Left lobe of liver (tissue), 2 donors: ENCODE results near the gene PPP1R15A. TPM values are rescaled to one million over a fixed set of nuclear protein-coding genes. Genes with fewer than 3 reads are reported as not detected.
"Not testable (repeated sequence)": the region's sequence is repeated elsewhere in the genome, so short reads cannot be mapped to it uniquely, and the experiment has no call there.

Source experiments
- ATAC-seq: fragments of 200-7000 bp; cut with Tn5 transposase; one replicate; pipeline ENCODE4 v1.9.1; 2020; ENCODE audit warnings: mild to moderate bottlenecking, moderate library complexity
- DNase-seq: peaks from one replicate; pipeline ENCODE4 v3.0.0-alpha.2; 2020; ENCODE audit warnings: low spot score
- total RNA-seq: library from RNA; stranded (reverse); gene quantifications from one replicate; pipeline ENCODE4 v1.2.1, GENCODE V29; 2021
- donor health status: DM: no; HTN: no; CAD: no; lungs with moderate emphysema.
- donor health status: DM: no; HTN: yes; CAD: no.

The PPP1R15A gene
- total RNA-seq, 1 donor from 2014 or later, result 5.7 TPM

DNA sequence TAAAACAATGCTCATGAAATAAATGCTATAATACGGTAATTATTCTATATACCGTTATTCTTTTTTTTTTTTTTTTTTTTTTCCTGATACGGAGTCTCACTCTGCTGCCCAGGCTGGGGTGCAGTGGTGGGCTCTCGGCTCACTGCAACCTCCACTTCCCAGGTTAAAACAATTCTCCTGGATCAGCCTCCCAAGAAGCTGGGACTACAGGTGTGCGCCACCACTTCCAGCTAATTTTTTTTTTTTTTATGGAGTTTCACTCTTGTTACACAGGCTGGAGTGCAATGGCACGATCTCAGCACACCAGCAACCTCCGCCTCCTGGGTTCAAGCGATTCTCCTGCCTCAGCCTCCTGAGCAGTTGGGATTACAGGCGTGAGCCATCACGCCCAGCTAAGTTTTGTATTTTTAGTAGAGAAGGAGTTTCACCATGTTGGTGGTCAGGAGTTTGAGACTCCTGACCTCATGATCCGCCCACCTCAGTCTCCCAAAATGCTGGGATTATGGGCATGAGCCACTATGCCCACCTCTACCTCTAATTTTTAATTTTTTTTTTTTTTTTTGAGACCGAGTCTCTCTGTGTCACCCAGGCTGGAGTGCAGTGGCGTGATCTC, 6.9 kb downstream of the PPP1R15A start:
- no peak for ATAC-seq
- no peak for DNase-seq

DNA sequence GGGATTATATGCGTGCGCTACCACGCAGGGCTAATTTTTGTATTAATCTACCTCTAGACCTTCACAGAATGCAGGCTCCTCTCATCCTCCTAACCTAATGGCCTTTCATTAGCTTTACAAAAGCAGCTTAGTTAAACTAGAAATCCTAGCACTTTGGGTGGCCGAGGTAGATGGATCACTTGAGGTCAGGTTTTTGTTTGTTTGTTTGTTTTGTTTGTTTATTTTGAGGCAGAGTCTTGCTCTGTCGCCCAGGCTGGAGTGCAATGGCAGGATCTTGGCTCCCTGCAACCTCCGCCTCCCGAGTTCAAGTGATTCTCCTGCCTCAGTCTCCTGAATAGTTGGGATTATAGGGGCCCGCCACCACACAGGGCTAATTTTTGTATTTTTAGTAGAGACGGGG, 7.5 kb downstream of the PPP1R15A start:
- not testable (repeated sequence) for DNase-seq, ATAC-seq

DNA sequence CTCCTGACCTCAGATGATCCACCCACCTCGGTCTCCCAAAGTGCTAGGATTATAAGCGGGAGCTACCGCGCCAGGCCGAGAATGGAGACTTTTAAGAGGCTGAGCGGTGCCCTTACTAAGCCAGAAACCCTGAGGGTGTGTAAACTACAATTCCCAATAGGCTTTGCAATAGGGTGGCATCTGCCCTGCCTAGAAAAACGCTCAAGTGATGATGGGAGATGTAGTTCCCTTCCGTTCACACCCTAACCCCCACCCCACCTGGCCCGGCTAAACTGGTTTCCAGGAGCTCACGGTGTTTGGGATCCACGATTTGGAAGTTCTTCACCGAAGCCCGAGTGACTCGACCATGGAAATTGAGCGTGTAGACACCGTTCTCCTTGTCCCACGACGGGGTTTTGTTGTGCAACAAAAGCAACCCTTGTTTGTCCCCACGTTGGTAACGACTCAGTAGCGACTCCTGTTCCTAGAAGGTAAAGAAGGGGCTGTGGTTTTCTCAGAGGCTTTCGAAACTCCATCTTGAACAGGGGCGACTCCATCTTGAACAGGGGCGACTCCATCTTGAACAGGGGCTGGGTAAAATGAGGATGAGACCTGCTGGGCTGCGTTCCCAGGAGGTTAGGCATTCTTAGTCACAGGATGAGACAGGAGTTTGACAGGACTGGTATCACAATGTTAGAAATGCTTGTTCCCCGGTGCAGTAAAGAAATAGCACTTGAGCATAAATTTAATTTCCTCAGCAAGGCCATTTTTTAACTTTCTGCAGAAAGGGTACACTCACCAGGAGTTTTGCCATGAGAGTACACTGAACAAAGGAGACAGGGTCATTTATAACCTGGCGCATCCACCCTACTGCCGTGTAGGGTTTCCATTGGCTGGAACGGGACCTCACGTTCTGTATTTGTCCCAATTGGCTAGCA, 9.8 kb downstream of the PPP1R15A start:
- ATAC-seq (peak; percentile 91), DNase-seq (no peak)

DNA sequence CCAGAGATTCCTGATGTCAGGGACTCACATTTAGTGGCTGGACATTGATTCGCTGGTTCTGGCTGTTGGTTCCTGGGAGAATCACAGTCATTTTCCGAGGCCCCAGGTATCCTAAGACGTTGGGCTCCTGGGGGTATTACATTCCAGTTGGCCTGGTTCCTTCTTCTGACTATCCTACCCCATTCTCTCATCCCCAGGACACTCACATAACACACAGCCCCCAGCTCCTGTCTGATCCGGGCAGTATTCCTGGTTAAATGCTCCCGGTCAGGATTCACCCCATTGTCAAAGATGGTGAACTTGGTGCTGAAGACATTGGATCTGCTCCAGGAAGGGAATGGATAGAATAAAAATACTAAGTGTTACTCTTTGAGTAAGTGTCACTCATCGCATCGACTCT, 11.5 kb downstream of the PPP1R15A start:
- ATAC-seq (no peak), DNase-seq (no peak)

DNA sequence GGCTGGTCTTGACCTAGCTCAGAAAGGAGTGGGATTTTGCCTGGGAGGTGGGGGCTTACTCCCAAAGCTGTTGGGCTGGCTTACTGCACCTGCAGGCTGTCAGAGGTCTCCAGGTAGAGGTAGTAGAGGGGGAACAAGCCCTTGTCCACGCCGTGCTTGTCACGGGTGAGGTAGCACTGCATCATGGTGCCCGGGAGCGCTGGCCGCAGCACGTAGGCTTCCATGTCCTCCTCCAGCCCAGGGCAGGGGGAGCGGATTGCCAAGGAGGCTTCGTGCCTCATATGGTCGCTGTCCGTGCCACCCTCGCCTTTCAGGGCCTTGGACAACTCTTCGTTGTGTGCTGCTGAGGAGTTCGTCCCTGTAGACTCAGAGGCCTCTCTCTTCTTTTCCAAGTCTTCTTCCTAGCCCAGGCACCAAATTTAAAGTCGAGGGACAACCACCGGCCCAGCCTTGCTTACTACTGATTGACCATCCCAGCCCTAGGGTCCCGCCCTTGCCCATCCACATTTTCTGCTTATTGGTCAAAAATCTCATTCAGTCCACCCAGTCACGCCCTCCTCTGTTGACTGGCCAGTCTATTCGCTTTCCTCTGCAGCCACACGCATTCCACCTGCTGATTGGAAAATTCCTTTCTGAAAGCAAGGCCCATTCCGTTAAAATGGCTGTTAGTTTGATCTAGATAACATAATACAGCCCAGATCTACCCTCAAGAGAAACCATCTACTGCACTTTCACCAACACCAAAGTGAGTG, 15.8 kb downstream of the PPP1R15A start:
- DNase-seq, result no peak
- ATAC-seq, result no peak

DNA sequence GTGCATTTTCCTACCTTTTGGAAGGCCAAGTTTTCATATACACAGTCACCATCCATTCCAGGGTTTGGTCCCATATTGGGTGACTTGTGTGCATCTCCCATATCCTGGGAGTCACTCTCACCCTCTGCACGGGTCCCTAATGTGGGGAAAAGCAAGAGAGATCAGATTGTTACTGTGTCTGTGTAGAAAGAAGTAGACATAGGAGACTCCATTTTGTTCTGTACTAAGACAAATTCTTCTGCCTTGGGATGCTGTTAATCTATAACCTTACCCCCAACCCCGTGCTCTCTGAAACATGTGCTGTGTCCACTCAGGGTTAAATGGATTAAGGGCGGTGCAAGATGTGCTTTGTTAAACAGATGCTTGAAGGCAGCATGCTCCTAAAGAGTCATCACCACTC, 17.3 kb downstream of the PPP1R15A start:
- not testable (repeated sequence) for ATAC-seq, DNase-seq

DNA sequence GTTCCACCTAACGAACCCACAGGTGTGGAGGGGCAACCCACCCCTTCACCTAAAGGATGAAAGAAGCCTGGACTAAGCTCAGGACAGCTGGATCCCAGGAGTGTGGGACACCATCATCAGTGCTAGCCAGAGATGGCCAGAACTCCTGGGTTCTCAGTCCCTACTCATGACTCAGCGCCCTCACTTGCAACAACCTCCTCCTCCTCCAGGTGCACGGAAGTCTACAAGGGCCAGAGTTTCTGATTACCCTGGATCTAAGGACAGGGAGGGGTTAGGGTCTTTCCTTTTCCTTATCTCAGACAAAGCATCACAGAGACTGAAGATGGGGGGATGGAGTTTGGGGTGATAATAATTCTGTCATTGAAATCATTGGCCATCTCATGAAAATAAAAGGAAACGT, 18.3 kb downstream of the PPP1R15A start:
- ATAC-seq (no peak), DNase-seq (no peak)

DNA sequence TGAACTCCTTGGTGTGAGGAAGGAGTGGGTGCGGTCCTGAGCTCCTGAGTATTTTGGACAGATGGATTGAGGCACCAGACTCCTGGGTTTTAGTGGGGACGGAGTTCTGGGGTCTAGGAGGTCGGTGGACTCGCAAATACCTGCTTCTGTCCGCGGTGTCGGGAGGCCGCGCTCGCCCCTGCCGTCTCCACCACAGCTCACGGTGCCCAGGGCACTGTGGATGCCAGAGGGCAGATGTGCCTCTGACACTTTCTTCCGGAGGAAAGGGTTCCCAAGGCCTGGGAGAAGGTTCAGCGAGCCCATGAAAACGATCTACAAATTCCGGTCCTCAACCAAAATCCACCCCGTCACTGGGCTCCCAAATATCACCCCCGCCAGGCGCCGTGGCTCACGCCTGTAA, 23.0 kb downstream of the PPP1R15A start:
- DNase-seq (no peak), ATAC-seq (no peak)

DNA sequence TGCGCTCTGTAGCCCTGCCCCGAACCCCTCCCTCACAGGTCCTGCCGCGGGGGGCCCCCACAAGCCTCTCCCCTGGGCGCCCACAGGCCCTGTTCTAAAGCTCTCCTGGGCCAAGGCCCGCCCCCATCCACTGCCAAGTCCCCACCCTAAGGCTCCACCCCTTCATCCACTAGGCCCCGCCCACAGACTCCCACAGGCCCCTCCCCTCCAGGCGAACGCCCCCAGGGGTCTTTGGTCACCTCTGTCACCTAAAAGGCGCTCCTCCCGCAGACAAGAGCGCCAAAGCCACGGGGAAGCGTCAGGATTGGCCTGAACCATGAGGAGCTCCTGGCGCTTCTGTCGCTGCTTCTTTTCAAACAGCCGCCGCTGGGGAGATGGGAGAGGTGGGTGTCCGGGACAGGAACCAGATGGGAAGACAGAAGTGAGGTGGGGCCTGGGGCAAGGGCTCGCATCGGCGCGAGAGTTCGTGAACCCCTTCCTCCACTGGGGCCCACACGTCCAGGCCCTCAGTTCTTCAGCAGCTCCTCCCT, 24.0 kb downstream of the PPP1R15A start:
- DNase-seq, result no peak
- no peak for ATAC-seq

DNA sequence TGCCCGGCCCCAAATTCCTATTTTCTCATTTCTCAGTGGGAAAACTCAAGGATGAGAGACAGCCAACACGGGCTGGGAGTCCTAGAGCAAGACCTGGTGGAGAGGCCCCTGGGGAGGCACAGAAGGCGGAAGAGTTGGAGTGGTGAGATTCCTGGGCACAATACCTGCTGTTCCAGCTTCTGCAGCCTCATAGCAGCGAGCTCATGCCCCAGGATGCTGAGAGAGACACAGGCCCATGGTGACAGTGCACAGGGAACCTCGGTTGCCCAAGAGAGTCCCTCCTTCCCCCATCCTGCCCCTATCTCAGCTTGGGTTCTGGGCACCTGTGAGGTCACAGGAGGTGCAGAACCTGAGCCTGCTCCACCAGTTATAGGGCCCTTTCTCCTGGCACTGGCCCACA, 25.0 kb downstream of the PPP1R15A start:
- no peak for ATAC-seq
- no peak for DNase-seq

DNA sequence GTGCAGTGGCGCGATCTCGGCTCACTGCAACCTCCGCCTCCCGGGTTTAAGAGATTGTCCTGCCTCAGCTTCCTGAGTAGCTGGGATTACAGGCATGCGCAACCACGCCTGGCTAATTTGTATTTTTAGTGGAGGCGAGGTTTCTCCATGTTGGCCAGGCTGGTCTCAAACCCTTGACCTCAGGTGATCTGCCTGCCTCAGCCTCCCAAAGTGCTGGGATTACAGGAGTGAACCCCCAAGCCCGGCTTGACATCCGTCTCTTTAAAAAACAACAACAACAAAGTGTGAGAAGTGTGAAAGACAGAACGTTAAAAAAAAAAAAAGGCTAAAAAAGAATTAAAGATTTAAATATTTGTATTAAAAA, 27.1 kb downstream of the PPP1R15A start:
- DNase-seq, ATAC-seq: not testable (repeated sequence)

DNA sequence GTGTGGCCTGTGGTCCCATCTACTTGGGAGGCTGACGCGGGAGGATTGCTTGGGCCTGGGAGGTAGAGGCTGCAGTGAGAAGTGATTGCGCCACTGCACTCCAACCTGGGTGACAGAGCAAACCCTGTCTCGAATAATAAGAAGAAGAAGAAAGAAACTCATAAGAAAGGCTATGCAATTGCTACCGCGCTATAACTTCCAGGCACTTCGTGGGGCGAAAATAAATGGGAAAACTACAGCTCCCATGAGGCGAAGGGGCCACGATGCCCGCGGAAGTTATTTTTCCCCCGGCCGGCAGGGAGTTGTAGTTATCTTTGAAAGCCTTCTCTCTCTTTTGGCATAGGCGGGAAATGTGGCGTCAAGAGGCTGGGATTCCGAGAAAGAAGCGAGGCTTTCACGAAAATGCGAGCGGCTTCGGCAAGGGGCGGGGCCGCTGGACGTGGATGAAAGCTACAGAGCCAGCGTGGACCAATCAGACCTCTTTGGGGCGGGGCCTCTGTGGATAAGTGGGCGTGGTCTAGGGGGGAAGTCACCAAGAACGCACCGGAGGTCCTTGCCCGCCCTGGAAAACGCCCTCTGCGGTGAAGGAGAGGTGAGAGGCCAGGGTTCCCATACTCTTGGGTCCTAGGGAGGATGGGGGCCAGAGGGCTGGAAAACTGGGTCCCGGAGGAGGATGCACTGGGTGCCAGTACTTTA, 27.7 kb downstream of the PPP1R15A start, which contains the start of gene NUCB1:
Gene NUCB1, plus strand, starts transcription at position 532 of the 696 bp plus-strand sequence. CDS start 485 bp downstream, outside the sequence.
- DNase-seq (peak; percentile 99), ATAC-seq (peak; percentile 97)

DNA sequence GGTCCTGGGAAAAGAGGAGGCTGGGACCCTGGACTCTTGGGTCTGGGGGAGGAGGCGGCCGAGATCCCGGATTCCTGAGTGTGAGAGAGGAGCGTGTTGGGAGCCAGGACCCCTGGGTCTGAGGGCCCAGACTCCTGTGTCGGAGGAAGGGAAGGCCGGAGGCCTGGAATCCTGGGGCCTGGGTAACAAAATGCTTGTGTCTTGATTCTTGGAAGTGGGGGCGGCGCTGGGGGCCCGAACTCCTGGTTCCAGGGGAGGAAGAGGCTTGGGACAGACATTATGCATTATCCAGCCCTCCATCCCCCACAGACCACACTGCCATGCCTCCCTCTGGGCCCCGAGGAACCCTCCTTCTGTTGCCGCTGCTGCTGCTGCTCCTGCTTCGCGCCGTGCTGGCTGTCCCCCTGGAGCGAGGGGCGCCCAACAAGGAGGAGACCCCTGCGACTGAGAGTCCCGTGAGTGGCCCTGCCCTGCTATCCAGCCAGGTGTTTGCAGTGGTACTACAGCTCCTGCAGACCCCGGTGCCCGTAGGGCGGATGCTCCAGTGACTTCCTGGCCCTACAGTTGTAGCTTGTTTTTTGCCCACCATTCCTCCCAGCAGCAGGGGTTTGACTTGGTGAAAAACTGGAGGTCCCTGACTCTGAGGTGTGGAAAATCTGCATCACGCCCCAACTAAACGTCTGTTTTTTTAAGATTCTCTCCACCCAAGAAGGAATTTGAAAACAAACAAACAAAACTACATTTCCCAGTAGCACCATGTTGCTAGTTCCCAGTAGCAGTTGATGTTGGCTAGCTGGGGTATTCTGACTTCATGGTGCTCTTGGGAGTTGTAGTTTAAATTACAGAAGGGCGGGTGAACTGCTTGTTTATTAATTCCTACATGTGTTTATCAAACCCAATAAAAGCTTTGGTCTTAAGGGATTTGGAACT, 28.5 kb downstream of the PPP1R15A start:
- peak; percentile 45 for ATAC-seq
- DNase-seq, result no peak

DNA sequence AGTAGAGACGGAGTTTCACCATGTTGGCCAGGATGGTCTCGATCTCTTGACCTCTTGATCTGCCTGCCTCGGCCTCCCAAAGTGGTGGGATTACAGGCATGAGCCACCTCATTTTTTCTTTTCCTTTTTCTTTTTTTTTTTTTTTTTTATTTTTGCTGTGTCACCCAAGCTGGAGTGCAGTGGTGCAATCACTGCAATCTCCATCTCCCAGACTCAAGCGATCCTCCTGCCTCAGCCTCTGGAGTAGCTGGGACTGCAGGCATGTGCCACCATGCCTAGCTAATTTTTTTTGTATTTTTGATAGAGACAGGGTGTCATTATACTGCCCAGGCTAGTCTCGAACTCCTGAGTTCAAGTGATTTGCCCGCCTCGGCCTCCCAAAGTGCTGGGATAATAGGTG, 30.1 kb downstream of the PPP1R15A start:
- not testable (repeated sequence) for ATAC-seq, DNase-seq

DNA sequence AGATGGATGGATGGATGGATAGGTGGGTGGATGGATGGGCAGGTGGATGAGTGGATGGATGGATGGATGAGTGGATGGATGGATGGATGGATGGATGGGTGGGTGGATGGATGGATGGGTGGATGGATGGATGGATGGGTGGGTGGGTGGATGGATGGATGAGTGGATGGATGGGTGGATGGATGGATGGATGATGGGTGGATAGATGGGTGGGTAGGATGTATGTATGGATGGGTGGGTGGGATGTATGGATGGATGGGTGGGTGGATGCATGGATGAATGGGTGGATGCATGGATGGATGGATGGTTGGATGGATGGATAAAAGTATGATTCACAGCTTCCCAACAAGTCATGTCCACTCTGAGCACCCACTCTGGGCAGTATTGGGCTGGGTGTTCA, 31.6 kb downstream of the PPP1R15A start:
- not testable (repeated sequence) for ATAC-seq, DNase-seq

DNA sequence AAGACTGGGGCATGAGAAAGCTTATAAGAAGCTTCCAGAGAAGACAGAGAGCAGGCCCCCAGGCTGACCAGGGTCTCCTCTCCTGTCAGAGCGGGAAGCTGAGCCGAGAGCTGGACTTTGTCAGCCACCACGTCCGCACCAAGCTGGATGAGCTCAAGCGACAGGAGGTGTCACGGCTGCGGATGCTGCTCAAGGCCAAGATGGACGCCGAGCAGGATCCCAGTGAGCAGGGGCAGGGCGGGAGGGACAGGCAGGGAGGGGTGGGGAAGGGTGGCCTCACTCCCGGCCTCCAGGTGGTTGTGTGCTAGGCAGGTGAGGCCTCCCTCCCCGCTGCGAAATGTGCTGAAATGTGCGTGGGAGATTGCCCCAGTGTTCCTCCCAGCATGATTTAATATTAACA, 33.4 kb downstream of the PPP1R15A start:
- ATAC-seq, result no peak
- no peak for DNase-seq

DNA sequence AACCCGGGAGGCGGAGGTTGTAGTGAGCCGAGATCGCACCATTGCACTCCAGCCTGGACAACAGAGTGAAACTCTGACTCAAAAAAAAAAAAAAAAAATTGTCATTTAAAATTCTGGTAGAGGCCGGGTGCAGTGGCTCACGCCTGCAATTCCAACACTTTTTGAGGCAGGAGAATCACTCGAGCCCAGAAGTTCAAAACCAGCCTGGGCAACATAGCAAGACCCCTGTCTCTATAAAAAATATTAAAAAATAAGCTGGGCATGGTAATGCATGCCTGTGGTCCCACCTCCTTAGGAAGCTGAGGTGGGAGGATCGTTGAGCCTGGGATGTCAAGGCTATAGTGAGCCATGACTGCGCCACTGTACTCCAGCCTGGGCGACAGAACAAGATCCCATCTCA, 34.1 kb downstream of the PPP1R15A start:
- no peak for ATAC-seq
- DNase-seq, result no peak

DNA sequence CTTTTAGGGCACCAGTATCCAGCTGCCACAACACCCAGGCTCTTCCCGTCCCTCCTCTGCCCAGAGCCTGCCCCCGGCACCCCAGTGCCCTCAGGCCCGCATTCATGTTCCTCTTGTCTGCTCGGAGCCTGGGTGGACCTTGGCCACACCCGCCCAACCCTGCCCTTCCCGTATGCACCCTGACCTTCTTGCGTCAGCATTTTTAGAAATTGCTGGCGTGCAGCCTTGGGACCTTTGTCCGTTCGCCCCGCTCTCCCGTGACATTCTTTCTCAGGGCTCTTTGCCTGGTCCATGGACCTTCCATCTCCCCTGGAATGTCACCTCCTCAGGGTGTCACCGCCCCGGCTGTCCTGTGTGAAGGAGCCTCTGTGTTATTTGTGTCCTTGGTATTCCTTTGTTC, 35.5 kb downstream of the PPP1R15A start:
- DNase-seq (peak; percentile 96), ATAC-seq (peak; percentile 90)

DNA sequence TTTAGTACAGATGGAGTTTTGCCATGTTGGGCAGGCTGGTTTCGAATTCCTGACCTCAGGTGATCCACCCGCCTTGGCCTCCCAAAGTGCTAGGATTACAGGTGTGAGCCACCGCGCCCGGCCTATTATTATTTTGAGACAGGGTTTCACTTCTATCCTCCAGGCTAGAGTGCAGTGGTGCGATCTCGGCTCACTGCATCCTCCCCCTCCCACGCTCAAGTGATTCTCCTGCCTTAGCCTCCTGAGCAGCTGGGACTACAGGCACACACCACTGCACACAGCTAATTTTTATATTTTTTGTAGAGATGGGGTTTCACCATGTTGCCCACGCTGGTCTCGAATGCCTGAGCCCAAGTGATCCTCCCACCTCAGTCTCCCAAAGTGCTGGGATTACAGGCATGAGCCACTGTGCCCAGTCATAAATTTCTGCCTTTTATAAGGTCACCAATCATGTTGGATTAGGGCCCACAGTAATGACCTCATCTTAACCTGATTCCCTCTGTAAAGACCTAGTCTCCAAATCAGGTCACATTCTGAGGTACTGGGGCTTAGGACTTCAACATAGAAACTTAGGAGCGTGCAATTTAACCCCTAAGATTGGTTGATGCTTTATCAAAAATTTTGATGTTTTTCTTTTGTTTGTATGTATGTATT, 37.3 kb downstream of the PPP1R15A start:
- DNase-seq, ATAC-seq: not testable (repeated sequence)
